Progenitor cell of endocrine pancreas (in vitro differentiated cells): ENCODE measurements around the gene SGCD. TPM values are rescaled to one million over a fixed set of nuclear protein-coding genes. Genes with fewer than 3 reads are reported as not detected.

Source experiments
- DNase-seq: peaks from one replicate; pipeline ENCODE4 v3.0.0; 2021; ENCODE audit warnings: low spot score; ENCODE audit not compliant: unreplicated experiment
- H3K27ac Mint-ChIP-seq: 2 replicates; pipeline ENCODE4 v1.8.0; 2021; ENCODE audit warnings: mild to moderate bottlenecking, moderate library complexity, mixed read lengths
- H3K27me3 Mint-ChIP-seq: 2 replicates; pipeline ENCODE4 v1.8.0; 2021; ENCODE audit warnings: mixed read lengths
- H3K36me3 Mint-ChIP-seq: 2 replicates; pipeline ENCODE4 v1.8.0; 2022; ENCODE audit warnings: mixed read lengths; ENCODE audit not compliant: insufficient read depth
- H3K4me1 Mint-ChIP-seq: 2 replicates; pipeline ENCODE4 v1.8.0; 2021; ENCODE audit warnings: low read depth, mixed read lengths
- H3K4me3 Mint-ChIP-seq: 2 replicates; pipeline ENCODE4 v1.8.0; 2021; ENCODE audit warnings: low read depth, mild to moderate bottlenecking, moderate library complexity, mixed read lengths
- H3K9me3 Mint-ChIP-seq: 2 replicates; pipeline ENCODE4 v1.8.0; 2021; ENCODE audit warnings: low read depth, mixed read lengths
- CTCF ChIP-seq: fragments of 200-600 bp; sonication (generic); IDR thresholded peaks from one replicate; pipeline ENCODE4 v1.5.0; 2021; ENCODE audit warnings: antibody characterized with exemption, mild to moderate bottlenecking; ENCODE audit not compliant: unreplicated experiment
- total RNA-seq: library from RNA; stranded (reverse); gene quantifications from 2 replicates; pipeline ENCODE4 v1.2.1, GENCODE V29; 2021

SGCD gene
- total RNA-seq, 1 donor from 2014 or later, result 5.9 TPM

- Mint-ChIP-seq H3K4me3 (no peak overlapping the region), H3K36me3 (no peaks in the 10 kb centered on the region), H3K4me1 (peaks cover 5% of the 10 kb centered on the region), H3K27ac (no peak overlapping the region), H3K27me3 (no peaks in the 10 kb centered on the region), H3K9me3 (peaks cover 23% of the 10 kb centered on the region)
- TF ChIP-seq CTCF, result no peak
- DNase-seq, result no peak
These were observed 69.3 kb downstream of the SGCD start for GRCh38 chr5:156396063-156396829.

GRCh38 chr5:156396830-156397081 lies 69.8 kb downstream of the SGCD start:
- no peak for TF ChIP-seq CTCF
- no peaks in the 10 kb centered on the region for H3K36me3 Mint-ChIP-seq
- DNase-seq, result no peak
- H3K9me3 Mint-ChIP-seq, result peaks cover 23% of the 10 kb centered on the region
- no peaks in the 10 kb centered on the region for H3K27me3 Mint-ChIP-seq
- no peak overlapping the region for H3K27ac Mint-ChIP-seq
- no peak overlapping the region for H3K4me3 Mint-ChIP-seq
- peaks cover 5% of the 10 kb centered on the region for H3K4me1 Mint-ChIP-seq

- Mint-ChIP-seq H3K9me3 (peaks cover 19% of the 10 kb centered on the region), H3K36me3 (no peaks in the 10 kb centered on the region), H3K27ac (no peak overlapping the region), H3K4me1 (peaks cover 5% of the 10 kb centered on the region), H3K4me3 (no peak overlapping the region), H3K27me3 (no peaks in the 10 kb centered on the region)
- DNase-seq, result no peak
- no peak for TF ChIP-seq CTCF
These were observed 72.4 kb downstream of the SGCD start for GRCh38 chr5:156399323-156399722.

- Mint-ChIP-seq H3K36me3 (no peaks in the 10 kb centered on the region), H3K4me3 (no peak overlapping the region), H3K4me1 (peaks cover 5% of the 10 kb centered on the region), H3K27ac (no peak overlapping the region), H3K27me3 (no peaks in the 10 kb centered on the region), H3K9me3 (peaks cover 17% of the 10 kb centered on the region)
- no peak for TF ChIP-seq CTCF
- DNase-seq, result no peak
These were observed 73.4 kb downstream of the SGCD start for GRCh38 chr5:156400231-156400986.

GRCh38 chr5:156401804-156402203 lies 74.8 kb downstream of the SGCD start:
- Mint-ChIP-seq H3K9me3 (peaks cover 12% of the 10 kb centered on the region), H3K4me1 (peaks cover 3% of the 10 kb centered on the region), H3K4me3 (no peak overlapping the region), H3K36me3 (no peaks in the 10 kb centered on the region), H3K27ac (no peak overlapping the region), H3K27me3 (no peaks in the 10 kb centered on the region)
- DNase-seq, result no peak
- no peak for TF ChIP-seq CTCF
